HL-60 (cell line): ENCODE data around the gene FARSB.

Experiments used
- DNase-seq, 2 experiments: peaks; one replicate each; pipeline ENCODE4 v3.0.0-alpha.2; 2010 to 2020; ENCODE audit warnings: low read depth in 1 of 2, low spot score in 1 of 2
- H3K27ac ChIP-seq: fragments of 250-450 bp; sonication (Bioruptor Pico); replicated peaks from 2 replicates; pipeline ENCODE4 v1.5.1; 2020; ENCODE audit warnings: mild to moderate bottlenecking, moderate library complexity
- H3K27me3 ChIP-seq: fragments of 250-450 bp; sonication (Bioruptor Pico); 2 replicates; pipeline ENCODE4 v1.5.1; 2021; ENCODE audit warnings: mild to moderate bottlenecking, moderate library complexity; ENCODE audit not compliant: insufficient read depth, poor library complexity, severe bottlenecking
- H3K4me3 ChIP-seq: replicated peaks from 2 replicates; pipeline ENCODE4 v1.5.1; 2011; ENCODE audit warnings: mild to moderate bottlenecking, control low read depth, low read length; ENCODE audit not compliant: insufficient read depth
- CTCF ChIP-seq: IDR thresholded peaks from one replicate; pipeline ENCODE4 v1.5.1; 2011; ENCODE audit warnings: low read length, control low read depth, inconsistent platforms; ENCODE audit not compliant: insufficient read depth
- GABPA ChIP-seq: IDR thresholded peaks from 2 replicates; pipeline ENCODE4 v1.6.1; 2012; ENCODE audit warnings: low read depth
- POLR2AphosphoS5 ChIP-seq: IDR thresholded peaks from 2 replicates; pipeline ENCODE4 v1.6.1; 2012; ENCODE audit warnings: low read depth
- REST ChIP-seq: IDR thresholded peaks from 2 replicates; pipeline ENCODE4 v1.6.1; 2012; ENCODE audit warnings: low read depth; ENCODE audit not compliant: insufficient replicate concordance
- SPI1 ChIP-seq: IDR thresholded peaks from 2 replicates; pipeline ENCODE4 v1.6.1; 2012; ENCODE audit warnings: low read depth, mild to moderate bottlenecking, borderline replicate concordance

FARSB gene

GRCh38 chr2:222637067-222637466, 18.8 kb downstream of the FARSB start:
- Histone ChIP-seq H3K27me3 (no peaks in the 10 kb centered on the region), H3K27ac (no peak overlapping the region), H3K4me3 (no peak overlapping the region)
- TF ChIP-seq CTCF (no peak), GABPA (no peak), REST (no peak), SPI1 (no peak), POLR2AphosphoS5 (no peak)
- DNase-seq = no peak

GRCh38 chr2:222635295-222635694, 20.6 kb downstream of the FARSB start:
- no peak for TF ChIP-seq POLR2AphosphoS5
- TF ChIP-seq SPI1 = no peak
- no peak for TF ChIP-seq REST
- no peak for TF ChIP-seq GABPA
- no peak for TF ChIP-seq CTCF
- Histone ChIP-seq H3K4me3 (no peak overlapping the region), H3K27ac (no peak overlapping the region), H3K27me3 (no peaks in the 10 kb centered on the region)
- no peak for DNase-seq

GRCh38 chr2:222627764-222628163, 28.1 kb downstream of the FARSB start:
- Histone ChIP-seq H3K27me3 (no peaks in the 10 kb centered on the region), H3K27ac (no peak overlapping the region), H3K4me3 (no peak overlapping the region)
- TF ChIP-seq REST = no peak
- no peak for TF ChIP-seq CTCF
- no peak for TF ChIP-seq POLR2AphosphoS5
- no peak for TF ChIP-seq GABPA
- TF ChIP-seq SPI1 = no peak
- no peak for DNase-seq
